GM19468 (cell line): ENCODE measurements around the gene BCL10.

Source experiments
- ATAC-seq: cut with Tn5 transposase; IDR thresholded peaks from one replicate; pipeline ENCODE4 v1.9.1; 2021; ENCODE audit warnings: mild to moderate bottlenecking, moderate library complexity, moderate number of reproducible peaks; ENCODE audit not compliant: unreplicated experiment; ENCODE audit errors: extremely low read depth

Gene BCL10

DNA sequence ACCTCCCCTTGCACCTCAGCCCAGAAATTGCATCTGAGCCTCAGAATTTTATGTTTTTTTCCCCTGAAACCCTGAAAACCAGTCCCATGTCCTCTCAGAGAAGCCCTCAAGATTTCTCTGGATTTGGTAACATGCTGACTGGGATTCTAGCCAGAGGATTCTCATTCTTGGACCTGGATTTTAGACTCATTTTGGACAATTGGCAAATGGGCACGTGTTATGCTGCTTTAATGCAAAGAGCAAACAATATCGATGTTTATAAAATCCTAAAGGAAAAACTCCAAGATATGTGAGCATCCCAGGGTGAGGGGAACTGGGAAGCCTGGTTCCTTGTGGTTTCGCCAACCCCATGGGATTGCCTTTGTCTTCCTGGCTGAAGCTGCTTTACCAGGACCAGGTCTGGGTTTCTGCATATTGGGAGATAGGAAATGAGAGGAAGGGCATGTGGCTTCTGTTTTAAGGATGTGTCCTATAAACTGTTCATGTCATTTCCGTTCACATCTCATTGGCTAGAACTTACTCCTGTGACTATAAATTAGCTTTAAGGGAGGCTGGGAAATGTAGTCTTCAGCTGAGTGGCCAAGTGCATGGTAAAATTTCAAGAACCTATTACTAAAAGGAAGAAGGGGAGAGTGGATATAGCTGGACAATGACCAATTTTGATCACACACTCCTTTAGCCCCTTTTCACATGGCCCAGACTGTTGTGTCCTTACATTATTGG is 27.2 kb upstream of the BCL10 start:
- ATAC-seq: no peak

DNA sequence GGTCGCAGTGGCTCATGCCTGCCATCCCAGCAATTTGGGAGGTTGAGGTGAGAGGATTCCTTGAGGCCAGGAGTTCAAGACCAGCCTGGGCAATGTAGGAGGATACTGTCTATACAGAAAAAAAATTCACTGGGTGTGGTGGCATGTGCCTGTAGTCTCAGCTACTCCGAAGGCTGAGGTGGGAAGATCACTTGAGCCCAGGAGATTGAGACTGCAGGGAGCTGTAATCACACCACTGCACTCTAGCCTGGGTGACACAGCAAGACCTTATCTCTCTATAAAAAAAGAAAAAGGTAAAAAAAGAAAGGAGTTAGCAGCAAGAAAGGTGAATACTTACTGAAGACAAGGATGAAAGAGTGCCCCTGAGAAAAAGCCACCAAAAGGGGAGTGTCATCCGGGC is 23.7 kb upstream of the BCL10 start:
- ATAC-seq: no peak

DNA sequence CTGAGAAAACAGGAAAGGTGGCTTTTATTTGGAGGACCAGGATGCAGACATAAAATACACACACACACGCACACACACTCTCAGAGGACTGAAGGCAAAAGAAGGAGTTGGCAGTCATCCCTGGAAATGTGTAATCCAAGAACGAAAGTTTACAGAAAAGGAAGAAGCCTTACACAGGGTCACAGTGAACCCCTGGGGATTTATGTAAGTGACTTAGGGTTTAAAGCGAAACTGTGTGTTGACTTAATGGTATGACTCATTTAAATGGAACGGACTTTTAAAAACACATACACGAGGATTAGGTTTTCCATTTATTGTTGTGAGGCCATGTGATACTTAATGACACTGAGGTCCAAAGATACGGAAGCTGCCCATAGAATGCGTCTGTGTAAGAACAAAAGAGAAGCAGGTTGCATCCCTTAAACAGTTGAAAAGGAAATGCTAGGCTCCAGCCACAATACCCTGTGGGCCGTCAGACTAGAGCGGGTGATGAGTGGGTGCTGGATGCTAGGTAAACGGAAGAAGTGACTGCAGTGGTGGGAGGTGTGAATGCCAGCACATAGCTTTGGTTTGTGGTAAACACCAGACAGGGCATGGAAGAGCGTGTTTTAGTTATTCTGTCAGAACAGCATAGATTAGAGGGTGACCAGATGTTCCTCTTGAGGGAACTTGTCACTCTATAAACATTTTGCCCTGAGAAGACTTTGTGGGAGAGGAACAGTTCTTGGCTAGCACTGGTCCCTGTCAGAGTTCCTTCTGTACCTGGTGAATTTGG is 21.6 kb upstream of the BCL10 start:
- ATAC-seq: peak; percentile 73

DNA sequence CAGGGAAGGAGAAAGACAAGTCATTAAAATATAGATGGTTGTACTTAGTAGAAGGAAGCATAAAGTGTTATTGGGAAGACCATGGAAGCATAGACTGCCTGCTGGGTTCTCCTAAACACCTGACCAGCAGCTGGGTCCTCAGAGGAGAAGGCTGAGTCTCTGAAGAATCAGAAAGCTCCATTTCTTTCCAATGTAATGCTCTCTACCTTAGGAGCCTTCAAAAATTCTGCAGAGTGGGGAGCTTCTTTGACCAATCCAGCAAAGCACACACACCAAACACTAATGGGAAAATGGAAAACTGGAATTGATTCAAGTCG is 21.1 kb upstream of the BCL10 start:
- ATAC-seq: no peak

DNA sequence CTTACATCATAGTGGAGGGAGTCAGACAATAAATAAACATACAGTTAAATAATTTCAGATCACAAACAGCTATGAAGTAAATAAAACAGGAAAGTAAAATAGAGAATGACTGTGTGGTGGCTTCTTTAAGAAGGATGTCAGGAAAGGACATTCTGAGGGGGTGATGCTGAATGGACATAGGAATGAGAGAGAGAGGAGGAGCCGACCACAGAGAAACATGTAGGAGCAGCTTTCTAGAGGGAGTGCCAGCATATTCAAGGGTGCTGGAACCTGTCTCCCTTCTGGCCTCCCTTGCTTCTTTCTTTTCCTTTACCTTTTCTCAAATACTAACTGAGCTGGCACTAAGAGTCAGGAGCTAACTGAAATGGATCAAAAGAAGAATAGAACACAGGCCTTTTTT is 20.5 kb upstream of the BCL10 start:
- ATAC-seq: no peak

DNA sequence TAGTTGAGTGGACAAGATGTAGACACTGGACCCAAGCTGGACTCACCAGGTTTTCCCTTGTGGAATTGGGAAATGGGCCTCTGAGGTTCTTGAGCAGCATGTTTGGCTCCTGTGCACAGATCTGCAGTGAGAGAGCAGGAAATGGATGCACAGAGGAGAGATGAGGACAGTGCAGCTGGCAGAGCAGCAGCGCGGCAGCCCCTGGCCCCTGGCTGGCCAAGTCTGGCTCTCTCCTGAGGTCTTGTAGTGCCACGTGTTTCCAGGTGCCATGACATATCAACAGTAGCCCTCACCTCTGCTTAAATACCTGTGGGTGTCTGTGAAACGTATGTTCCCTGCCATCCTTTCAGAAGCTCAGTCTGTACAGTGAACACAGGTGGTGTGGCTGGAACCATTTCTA is 19.2 kb upstream of the BCL10 start:
- no peak for ATAC-seq

DNA sequence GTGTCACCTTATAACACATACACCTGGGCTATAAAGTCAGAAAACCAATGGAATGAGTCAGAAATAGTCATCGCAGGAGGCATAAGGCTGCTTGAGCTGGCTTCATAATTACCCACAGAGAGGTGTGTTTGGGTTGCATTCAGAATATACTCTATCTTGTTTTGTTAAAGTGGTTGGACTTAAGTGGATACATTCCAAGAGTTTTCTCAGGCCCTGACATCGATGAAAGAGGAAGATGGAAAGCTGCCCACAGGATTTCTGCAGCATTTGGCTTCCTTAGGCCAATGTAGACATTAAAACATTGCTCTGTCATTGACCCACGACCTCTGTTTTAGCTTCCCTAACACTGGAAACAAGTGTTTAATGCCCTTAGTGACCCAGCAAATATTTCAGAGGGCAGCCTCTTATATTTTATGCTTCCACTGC is 18.6 kb upstream of the BCL10 start:
- no peak for ATAC-seq

DNA sequence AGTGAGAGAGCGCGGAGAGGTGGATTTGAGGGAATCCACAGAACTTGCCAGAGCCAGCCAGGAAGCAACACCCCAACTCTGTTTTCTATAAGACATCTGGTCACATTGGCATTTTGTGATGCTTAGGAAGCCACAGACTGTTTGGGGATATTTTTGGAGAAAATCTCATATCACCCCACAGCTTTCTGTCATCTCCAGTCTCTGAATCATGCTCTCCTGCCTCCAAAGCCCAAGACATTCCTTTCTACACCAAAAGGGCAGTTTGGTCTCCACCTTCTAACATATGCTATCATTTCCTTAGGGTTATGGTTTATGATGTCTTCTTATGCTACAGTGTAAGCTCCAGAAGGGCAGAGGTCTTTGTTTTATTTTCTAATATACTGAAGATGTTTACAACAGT is 14.4 kb upstream of the BCL10 start:
- ATAC-seq: no peak

DNA sequence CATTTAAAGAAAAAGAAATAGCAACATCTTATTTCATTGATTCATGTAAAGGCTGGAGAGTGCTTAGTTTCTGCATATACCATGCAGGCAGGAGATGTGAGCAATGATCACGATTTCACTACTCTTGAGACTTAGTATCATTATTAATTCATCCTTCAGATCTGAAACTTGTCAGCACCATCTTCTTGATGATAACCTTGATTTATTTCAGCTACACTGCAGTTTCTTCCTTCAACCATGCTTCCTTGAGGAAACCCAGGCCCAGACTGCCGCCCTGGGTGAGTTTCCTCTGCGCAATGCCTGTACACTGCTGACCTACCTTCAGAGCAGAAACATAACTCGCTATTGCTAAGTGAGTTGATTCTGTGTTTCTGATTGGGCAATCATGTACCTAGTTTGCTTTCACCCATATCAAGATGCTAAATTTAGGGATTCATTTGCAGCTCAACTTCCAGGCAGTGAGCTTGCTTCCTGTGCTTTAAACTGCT is 13.5 kb upstream of the BCL10 start:
- ATAC-seq: no peak

DNA sequence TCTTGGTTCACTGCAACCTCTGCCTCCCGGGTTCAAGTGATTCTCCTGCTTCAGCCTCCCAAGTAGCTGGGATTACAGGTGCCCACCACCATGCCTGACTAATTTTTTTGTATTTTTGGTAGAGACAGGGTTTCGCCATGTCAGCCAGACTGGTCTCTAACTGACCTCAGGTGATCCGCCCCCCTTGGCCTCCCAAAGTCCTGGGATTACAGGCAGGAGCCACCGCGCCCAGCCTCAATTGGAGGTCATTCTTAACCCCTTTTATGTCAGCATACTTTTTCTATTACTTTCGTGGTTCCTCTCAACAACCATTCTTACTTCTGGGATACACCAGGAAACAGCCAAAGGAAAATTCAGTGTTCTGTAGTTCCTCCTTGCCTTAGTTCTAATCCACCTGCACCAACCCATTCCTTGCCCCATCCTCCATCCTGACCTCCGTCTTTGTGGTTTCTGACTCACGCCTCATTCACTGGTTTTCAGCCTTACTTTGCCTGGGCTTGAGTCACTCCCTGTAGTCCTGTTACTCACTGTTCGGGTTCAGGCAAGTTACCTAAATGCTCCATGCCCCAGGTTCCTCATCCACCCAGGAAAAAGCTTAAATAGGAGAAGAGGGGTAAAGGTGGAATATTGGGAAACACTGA is 12.9 kb upstream of the BCL10 start:
- no peak for ATAC-seq

DNA sequence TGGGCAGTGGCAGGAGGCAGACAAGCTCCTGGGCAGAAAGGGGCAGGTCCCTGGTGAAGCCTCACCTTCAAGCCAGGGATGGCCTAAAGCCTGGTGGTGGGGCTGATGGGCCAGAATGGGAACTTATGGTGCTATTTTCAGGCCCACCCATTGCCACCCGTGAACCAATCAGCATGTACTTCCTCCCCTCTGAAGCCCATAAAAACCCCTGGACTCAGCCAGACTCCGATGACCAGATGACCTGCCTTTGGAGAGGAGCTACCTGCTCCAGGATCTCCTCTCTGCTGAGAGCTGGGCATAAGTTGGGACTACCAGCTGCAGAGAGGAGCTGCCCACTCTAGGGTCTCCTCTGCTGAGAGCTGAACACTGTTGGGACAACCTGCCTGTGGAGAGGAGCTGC is 7.8 kb upstream of the BCL10 start:
- no peak for ATAC-seq

DNA sequence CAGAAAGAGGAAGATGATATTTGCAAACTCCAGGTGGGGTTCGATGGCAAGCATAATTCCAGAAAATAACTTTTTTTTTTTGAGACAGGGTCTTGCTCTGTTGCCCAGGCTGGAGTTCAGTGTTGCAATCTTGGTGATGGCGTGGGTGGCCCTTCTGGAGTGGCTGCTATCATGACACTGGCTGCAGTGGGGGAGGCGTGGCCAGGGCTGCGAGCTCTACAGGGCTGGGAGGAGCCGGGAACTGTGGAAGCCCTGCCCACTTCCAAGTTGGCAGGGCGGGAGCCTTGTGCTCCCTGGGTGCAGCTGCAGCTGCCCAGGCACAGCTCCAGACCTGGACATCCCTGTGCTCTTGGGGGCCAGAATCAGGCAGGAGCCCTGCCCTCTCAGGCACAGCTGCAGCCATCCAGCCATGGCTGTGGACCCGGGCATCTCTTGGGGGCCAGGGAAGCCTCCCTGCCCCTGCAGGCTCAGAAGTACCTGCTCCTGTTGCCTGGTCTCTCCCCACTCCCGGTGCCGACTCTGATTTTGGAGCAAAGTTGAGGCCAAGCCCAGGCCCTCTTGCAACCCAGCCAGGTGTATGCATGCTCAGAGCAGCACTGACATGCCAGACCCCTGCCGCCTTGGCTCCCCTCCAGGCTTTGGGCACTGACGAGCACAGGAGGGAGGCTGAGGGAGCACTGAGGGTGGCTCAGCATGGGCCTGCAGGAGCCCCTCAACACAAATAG is 7.2 kb upstream of the BCL10 start:
- no peak for ATAC-seq

DNA sequence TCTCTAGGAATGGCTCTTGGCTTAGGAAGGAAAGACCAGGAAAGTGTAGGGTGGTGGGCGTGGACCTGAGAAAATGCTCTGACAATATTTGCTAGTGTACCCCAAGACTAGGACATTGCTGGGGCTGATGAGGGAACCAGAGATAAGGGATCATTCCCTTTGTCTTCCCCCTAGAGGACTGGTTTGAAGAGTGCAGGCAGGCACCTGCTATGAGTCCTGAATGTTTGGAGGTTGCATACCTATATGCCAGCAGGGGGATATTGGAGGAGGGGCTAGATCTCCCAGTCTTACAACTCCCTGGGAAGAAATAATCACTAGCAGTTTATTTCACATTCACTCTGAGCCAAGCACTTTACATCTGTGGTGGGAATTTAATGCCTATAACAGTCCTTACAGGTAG is 6.0 kb upstream of the BCL10 start:
- no peak for ATAC-seq

DNA sequence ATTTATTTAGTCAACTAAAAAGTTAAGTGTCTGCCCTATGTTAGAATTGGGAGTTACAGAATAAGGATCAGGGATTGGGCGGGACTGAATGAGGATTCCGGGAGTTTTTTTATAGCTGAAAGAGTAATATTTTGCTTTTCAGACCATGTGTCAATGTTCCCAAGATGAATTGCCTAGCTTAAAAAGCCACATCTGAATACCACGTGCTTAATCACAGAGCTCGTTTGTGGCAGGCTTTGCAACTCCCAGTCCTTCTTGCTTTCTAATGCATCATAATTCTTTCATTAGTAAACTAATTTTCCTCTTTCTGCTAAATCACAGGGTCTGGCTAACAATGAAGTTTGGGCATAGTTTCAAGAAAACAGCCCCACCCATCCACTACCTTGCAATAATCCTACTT is 4.2 kb upstream of the BCL10 start:
- ATAC-seq: no peak

DNA sequence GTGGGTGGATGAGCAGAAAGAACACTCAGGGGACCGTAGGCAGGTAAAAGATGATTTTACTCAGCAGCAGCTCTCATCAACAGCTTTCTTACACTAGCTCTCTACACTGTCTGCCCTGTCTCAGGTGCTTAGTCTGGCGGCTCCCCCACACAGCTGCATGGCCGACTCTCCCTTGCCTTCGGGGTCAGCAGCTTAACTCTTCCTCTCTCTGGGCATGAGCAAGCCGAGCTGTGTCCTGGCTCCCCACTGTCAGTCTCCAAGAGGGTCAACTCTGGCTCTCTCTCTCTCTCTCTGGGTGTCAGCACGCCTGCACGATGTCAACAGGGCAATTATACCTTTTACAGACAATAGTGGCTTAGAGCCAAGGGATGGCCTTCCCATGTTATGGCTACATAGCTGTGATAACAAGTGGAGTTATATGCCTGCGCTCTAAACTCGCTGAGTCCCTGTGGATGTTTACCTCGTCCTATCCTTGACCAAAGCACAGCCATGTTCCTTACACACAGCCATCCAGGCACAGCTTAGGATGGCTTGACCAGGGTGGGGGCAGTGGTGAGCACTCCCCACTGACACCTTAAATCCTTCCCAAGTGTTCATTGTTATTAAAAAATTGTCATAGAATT is 3.1 kb upstream of the BCL10 start:
- ATAC-seq: no peak

DNA sequence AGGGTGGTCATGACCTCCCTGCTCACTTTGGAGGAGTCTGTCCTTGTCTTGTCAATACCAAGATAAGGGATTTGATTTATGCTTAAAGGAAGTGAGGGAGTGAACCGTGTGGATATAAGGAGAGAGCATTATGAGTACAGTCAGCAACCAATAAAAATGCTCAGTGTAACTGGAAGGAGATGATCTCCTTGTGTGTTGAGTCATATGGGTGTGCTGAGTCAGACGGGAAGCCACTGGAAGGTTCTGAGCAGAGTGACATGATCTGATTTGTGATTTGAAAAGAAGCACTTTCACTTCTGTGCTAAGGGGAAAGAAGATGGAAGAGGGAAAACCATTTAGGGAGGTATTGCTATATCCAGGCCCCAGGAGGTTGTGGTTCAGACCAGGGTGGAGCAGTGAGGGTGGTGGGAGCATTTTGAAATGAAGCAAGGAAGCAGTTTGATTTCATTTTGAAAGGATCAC is 2.5 kb upstream of the BCL10 start:
- no peak for ATAC-seq

DNA sequence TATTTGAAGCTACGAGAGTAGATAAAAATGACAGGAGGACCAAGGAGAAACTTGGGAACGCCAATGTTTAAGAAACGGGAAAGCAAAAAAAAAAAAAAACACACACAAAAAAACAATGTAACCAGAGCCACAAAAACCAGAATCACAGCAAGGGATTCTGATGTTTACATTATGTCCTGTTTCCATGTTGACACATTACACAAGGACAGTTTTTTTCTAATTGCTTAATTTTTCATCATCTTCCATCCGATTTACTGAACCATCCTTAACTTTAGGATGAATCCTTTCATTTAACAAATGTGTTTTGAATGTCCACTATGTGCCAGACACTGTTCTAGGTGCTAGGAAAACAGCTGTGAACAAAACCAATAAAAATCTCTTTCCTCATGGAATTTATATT is 1.4 kb upstream of the BCL10 start:
- no peak for ATAC-seq

DNA sequence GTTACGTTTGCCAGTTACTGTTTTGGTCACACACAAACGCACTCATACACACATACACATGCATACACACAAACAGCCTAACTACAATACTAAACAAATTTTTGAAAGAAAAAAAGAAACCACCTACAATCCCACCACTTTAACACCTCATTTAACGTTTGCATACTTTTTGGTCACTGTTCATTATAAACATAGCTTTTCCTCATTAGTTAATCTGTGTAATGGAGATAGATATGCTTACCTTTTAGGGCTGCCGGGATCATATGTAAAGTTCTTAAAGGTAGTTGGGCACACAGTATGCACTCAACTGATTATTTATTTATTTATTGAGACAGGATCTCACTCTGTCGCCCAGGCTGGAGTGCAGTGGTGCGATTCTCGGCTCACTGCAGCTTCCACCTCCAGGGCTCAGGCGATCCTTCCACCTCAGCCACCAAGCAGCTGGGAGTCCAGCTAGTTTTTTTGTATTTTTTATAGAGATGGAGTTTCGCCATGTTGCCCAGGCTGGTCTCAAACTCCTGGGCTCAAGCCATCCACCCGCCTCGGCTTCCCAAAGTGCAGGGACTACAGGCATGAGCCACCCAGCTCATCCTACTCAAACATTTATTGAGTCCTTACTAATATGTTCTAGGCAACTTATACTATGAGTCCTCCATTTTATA is 677 bp upstream of the BCL10 start:
- ATAC-seq: no peak

DNA sequence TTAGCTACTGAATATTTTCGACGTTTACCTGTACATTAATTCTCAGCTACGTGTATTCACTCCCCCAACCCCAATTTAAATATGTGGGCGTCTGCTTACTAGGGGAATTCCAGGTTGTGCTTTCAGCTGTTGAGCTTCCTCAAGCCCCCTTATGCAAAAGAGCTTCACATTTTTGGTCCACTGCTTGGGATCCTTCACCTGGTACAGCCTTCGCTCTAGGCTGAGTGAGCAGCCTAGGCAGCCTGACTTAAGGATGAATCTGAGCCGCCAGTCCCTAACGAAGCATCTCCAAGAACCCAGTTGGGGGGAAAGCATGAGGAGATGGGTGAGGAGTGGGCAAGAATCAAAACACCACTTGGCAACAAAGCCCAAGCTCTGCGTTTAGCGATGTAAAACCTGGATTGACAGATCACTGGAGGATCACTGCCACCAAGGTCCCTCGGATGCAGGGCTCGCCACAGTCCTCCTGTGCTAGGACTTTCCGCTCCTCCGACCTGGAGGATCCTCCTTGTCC is 674 bp downstream of the BCL10 start:
- no peak for ATAC-seq
